HG03103 (cell line): Measurements from ENCODE around the gene RPL31.
"Not testable (repeated sequence)": the region's sequence is repeated elsewhere in the genome, so short reads cannot be mapped to it uniquely, and the experiment has no call there.

Source experiments
- ATAC-seq: cut with Tn5 transposase; IDR thresholded peaks from one replicate; pipeline ENCODE4 v1.9.1; 2021; ENCODE audit warnings: low read depth; ENCODE audit not compliant: unreplicated experiment

Gene RPL31

GRCh38 chr2:101023327-101024107 lies 21.4 kb downstream of the RPL31 start:
- ATAC-seq: no peak

GRCh38 chr2:101025561-101025960 lies 23.5 kb downstream of the RPL31 start:
- ATAC-seq: no peak

- ATAC-seq: no peak
Observed at GRCh38 chr2:101026253-101026701, 24.2 kb downstream of the RPL31 start.

GRCh38 chr2:101026923-101027469 lies 24.9 kb downstream of the RPL31 start:
- no peak for ATAC-seq

GRCh38 chr2:101027852-101028251 lies 25.8 kb downstream of the RPL31 start:
- no peak for ATAC-seq

GRCh38 chr2:101030866-101031554 lies 28.9 kb downstream of the RPL31 start:
- no peak for ATAC-seq

- no peak for ATAC-seq
Observed at GRCh38 chr2:101032084-101032776, 30.1 kb downstream of the RPL31 start.

- ATAC-seq: no peak
Observed at GRCh38 chr2:101036562-101036961, 34.5 kb downstream of the RPL31 start.

- no peak for ATAC-seq
Observed at GRCh38 chr2:101037161-101037755, 35.2 kb downstream of the RPL31 start.

GRCh38 chr2:101038455-101039255 lies 36.6 kb downstream of the RPL31 start:
- ATAC-seq: no peak

- no peak for ATAC-seq
Observed at GRCh38 chr2:101040072-101040471, 38.0 kb downstream of the RPL31 start.

- no peak for ATAC-seq
Observed at GRCh38 chr2:101040761-101041160, 38.7 kb downstream of the RPL31 start.

- ATAC-seq: no peak
Observed at GRCh38 chr2:101041413-101041812, 39.3 kb downstream of the RPL31 start.

GRCh38 chr2:101045330-101045729 lies 43.2 kb downstream of the RPL31 start:
- ATAC-seq: no peak

GRCh38 chr2:101047075-101047766 lies 45.1 kb downstream of the RPL31 start:
- ATAC-seq: no peak

- no peak for ATAC-seq
Observed at GRCh38 chr2:101047774-101048173, 45.7 kb downstream of the RPL31 start.

GRCh38 chr2:101048756-101049155 lies 46.7 kb downstream of the RPL31 start:
- ATAC-seq: no peak

GRCh38 chr2:101050886-101051285 lies 48.8 kb downstream of the RPL31 start:
- ATAC-seq: not testable (repeated sequence)

- ATAC-seq: no peak
Observed at GRCh38 chr2:101052147-101052546, 50.1 kb downstream of the RPL31 start.
